HepG2 (cell line): ENCODE data around the gene SUPT6H. TPM values are rescaled to one million over a fixed set of nuclear protein-coding genes. Genes with fewer than 3 reads are reported as not detected.

ENCODE experiments used
- AHR ChIP-seq: IDR thresholded peaks from 2 replicates; pipeline ENCODE4 v1.6.1; 2018; ENCODE audit warnings: missing genetic modification reagents, missing compliant biosample characterization
- HOMEZ ChIP-seq: IDR thresholded peaks from 2 replicates; pipeline ENCODE4 v1.6.1; 2016; ENCODE audit warnings: low read depth
- KDM2A ChIP-seq: sonication (generic); formaldehyde crosslinking; IDR thresholded peaks from 2 replicates; pipeline ENCODE4 v1.4.0; 2020; ENCODE audit warnings: low read depth, missing genetic modification reagents, borderline replicate concordance
- MXD1 ChIP-seq: sonication (generic); formaldehyde crosslinking; IDR thresholded peaks from 2 replicates; pipeline ENCODE4 v1.4.0; 2020; ENCODE audit warnings: mild to moderate bottlenecking, missing genetic modification reagents
- NCOR1 ChIP-seq: fragments of 200-600 bp; sonication (generic); IDR thresholded peaks from 2 replicates; pipeline ENCODE4 v1.7.0; 2017; ENCODE audit warnings: antibody characterized with exemption, low read length, borderline replicate concordance
- POLR2G ChIP-seq: fragments of 200-400 bp; formaldehyde crosslinking; IDR thresholded peaks from 2 replicates; pipeline ENCODE4 v1.6.1; 2018; ENCODE audit warnings: mild to moderate bottlenecking, low read depth, low read length, moderate library complexity
- ZBTB33 ChIP-seq: sonication (generic); formaldehyde crosslinking; IDR thresholded peaks from 2 replicates; pipeline ENCODE4 v1.4.0; 2020; ENCODE audit warnings: missing genetic modification reagents
- ZNF629 ChIP-seq: sonication (generic); formaldehyde crosslinking; conservative IDR thresholded peaks from 2 replicates; pipeline ENCODE4 v1.5.0; 2020; ENCODE audit warnings: missing genetic modification reagents
- polyA plus RNA-seq, 8 experiments: library from polyadenylated mRNA; depleted of rRNA in 3 of 8; stranded (reverse) in 7 of 8; unstranded in 1 of 8; fragments of >200 nt; fragmentation: Illumina TruSeq in 4 of 8; extraction: Trizol in 4 of 8; gene quantifications; 2 replicates each; pipeline versions ENCODE4 v1.2.1 to v1.2.3, GENCODE V29; 2011 to 2016; ENCODE audit warnings: low read depth in 4 of 8, missing spikeins in 1 of 8, mixed read lengths in 1 of 8; ENCODE audit not compliant: insufficient read depth in 1 of 8
- total RNA-seq, 5 experiments: library from RNA; depleted of rRNA; stranded (reverse); fragments of >200 nt; fragmentation: Illumina TruSeq; extraction: Trizol; gene quantifications; 2 replicates each; pipeline ENCODE4 v1.2.3, GENCODE V29; 2016; ENCODE audit warnings: low read depth in 1 of 5
- TF ChIP-seq, protein P1 (sequence below): sonication (generic); formaldehyde crosslinking; IDR thresholded peaks from 2 replicates; pipeline ENCODE4 v1.4.0; 2020; ENCODE audit warnings: missing genetic modification reagents
- TF ChIP-seq, protein P2 (sequence below): sonication (generic); formaldehyde crosslinking; IDR thresholded peaks from 2 replicates; pipeline ENCODE4 v1.5.0; 2020; ENCODE audit warnings: mild to moderate bottlenecking, low read depth, missing genetic modification reagents, borderline replicate concordance
- TF ChIP-seq, protein P3 (sequence below): sonication (generic); formaldehyde crosslinking; IDR thresholded peaks from 2 replicates; pipeline ENCODE4 v1.9.0; 2021; ENCODE audit warnings: missing genetic modification reagents, borderline replicate concordance

Gene SUPT6H
- total and polyA plus RNA-seq, 2 of the 13 experiments (the other 11 are each of a cell fraction or from before 2014, with no cell fraction given), result 32.7 to 39.9 TPM

DNA sequence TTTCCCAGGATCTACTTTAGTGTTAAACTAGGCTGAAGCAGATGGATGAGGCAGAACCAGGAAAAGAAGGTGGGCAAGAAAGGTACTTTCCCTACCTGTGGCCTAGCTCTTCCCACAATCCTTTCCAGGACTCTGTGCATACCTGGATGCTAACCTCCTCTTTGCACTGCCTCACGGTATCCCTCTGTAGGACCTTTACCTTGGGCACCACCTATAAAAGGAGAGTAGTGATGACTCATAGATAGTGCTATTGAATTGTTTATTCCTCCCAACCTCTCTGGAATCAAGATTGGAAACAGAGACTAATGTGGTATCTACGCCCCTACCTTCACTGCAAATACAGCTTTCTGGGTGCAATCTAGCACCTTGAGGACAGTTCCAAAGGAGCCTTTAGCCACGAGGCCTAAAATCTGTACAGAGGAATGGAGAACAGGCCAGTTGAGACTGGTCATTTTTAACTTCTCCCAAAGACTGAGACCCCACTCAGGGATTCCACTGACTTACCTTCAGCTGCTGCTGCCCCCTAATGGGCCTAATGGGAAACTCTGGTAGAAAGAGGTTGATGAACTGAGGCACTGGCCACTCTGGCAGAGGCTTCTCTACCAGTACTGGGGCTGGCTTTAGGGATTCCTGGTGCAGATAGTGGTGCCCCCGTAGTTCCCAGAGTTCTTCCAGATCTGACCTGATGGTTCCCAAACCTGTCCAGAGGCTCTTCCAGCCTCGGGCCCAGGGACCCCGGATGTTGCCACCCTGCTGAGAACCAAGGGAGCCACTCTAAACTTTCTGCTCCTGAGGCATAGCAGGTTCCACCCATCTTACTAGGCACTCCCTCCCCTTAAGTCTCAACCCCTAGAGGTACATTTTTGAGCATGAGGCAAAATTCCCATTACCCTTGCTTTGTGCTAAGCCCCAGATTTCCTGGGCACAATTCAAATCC lies 48.8 kb upstream of the SUPT6H start (continued):
- TF ChIP-seq, protein P1, sequence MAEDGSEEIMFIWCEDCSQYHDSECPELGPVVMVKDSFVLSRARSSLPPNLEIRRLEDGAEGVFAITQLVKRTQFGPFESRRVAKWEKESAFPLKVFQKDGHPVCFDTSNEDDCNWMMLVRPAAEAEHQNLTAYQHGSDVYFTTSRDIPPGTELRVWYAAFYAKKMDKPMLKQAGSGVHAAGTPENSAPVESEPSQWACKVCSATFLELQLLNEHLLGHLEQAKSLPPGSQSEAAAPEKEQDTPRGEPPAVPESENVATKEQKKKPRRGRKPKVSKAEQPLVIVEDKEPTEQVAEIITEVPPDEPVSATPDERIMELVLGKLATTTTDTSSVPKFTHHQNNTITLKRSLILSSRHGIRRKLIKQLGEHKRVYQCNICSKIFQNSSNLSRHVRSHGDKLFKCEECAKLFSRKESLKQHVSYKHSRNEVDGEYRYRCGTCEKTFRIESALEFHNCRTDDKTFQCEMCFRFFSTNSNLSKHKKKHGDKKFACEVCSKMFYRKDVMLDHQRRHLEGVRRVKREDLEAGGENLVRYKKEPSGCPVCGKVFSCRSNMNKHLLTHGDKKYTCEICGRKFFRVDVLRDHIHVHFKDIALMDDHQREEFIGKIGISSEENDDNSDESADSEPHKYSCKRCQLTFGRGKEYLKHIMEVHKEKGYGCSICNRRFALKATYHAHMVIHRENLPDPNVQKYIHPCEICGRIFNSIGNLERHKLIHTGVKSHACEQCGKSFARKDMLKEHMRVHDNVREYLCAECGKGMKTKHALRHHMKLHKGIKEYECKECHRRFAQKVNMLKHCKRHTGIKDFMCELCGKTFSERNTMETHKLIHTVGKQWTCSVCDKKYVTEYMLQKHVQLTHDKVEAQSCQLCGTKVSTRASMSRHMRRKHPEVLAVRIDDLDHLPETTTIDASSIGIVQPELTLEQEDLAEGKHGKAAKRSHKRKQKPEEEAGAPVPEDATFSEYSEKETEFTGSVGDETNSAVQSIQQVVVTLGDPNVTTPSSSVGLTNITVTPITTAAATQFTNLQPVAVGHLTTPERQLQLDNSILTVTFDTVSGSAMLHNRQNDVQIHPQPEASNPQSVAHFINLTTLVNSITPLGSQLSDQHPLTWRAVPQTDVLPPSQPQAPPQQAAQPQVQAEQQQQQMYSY, result no peak
- no peak for TF ChIP-seq MXD1 (CRISPR knock-in tag)
- TF ChIP-seq KDM2A, result no peak
- TF ChIP-seq, protein P2, sequence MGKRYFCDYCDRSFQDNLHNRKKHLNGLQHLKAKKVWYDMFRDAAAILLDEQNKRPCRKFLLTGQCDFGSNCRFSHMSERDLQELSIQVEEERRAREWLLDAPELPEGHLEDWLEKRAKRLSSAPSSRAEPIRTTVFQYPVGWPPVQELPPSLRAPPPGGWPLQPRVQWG (CRISPR knock-in tag), result no peak
- no peak for TF ChIP-seq AHR (CRISPR knock-in tag)
- TF ChIP-seq, protein P3, sequence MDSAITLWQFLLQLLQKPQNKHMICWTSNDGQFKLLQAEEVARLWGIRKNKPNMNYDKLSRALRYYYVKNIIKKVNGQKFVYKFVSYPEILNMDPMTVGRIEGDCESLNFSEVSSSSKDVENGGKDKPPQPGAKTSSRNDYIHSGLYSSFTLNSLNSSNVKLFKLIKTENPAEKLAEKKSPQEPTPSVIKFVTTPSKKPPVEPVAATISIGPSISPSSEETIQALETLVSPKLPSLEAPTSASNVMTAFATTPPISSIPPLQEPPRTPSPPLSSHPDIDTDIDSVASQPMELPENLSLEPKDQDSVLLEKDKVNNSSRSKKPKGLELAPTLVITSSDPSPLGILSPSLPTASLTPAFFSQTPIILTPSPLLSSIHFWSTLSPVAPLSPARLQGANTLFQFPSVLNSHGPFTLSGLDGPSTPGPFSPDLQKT (CRISPR knock-in tag), result no peak
- TF ChIP-seq ZBTB33, result no peak
- no peak for TF ChIP-seq NCOR1
- no peak for TF ChIP-seq ZNF629
- TF ChIP-seq POLR2G, result peak; percentile 31; the same call in 1 of the 2 replicates
- peak; percentile 47; the same call in 1 of the 2 replicates for TF ChIP-seq HOMEZ (CRISPR knock-in tag)
